VCaP (cell line): ENCODE measurements around the gene SNX14.

ENCODE experiments used
- H3K27ac ChIP-seq: fragments of 450-650 bp; 2 replicates; pipeline ENCODE4 v1.5.1; 2017
- TF ChIP-seq, protein P1 (sequence below): fragments of 450-650 bp; conservative IDR thresholded peaks from 2 replicates; pipeline ENCODE4 v1.5.1; 2017; ENCODE audit warnings: mild to moderate bottlenecking, moderate library complexity

SNX14 gene

DNA sequence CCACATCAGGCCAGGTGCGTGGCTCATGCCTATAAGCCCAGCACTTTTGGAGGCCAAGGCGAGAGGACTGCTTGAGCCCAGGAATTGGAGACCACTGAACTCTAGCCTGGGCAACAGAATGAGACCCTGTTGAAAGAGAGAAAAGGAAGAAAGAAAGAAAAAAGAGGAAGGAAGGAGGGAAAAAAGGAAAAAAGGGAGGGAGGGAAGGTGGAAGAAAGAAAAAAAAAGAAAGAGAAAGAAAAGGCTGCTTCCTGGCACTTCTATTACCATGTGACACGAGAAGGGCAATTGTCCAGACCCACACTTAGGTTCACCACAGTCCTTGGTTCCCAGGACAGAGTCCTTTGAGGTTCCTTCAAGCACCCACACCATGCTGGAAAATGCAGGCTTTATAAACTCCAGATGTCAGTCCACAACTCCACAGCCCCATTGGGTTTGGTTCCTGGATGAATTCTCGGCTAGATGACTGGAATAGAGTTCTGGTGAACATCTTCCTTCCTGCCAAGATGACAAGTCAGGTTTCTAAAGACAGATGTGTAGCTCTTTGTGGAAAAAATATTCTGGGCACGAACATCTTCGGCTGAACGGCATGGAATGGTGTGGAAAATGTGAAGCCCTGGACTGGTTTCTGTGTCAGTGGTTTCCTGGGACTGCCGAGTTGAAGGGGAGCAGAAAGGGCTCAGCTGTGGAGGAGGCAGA lies 111.3 kb downstream of the SNX14 start:
- H3K27ac ChIP-seq = no peak overlapping the region
- TF ChIP-seq, protein P1, sequence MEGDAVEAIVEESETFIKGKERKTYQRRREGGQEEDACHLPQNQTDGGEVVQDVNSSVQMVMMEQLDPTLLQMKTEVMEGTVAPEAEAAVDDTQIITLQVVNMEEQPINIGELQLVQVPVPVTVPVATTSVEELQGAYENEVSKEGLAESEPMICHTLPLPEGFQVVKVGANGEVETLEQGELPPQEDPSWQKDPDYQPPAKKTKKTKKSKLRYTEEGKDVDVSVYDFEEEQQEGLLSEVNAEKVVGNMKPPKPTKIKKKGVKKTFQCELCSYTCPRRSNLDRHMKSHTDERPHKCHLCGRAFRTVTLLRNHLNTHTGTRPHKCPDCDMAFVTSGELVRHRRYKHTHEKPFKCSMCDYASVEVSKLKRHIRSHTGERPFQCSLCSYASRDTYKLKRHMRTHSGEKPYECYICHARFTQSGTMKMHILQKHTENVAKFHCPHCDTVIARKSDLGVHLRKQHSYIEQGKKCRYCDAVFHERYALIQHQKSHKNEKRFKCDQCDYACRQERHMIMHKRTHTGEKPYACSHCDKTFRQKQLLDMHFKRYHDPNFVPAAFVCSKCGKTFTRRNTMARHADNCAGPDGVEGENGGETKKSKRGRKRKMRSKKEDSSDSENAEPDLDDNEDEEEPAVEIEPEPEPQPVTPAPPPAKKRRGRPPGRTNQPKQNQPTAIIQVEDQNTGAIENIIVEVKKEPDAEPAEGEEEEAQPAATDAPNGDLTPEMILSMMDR = no peak

GRCh38 chr6:85479208-85479607 lies 114.5 kb downstream of the SNX14 start:
- TF ChIP-seq, protein P1 = no peak
- no peak overlapping the region for H3K27ac ChIP-seq

- TF ChIP-seq, protein P1 = no peak
- no peak overlapping the region for H3K27ac ChIP-seq
Measured at GRCh38 chr6:85476532-85476931, 117.1 kb downstream of the SNX14 start.

GRCh38 chr6:85473748-85474147 lies 119.9 kb downstream of the SNX14 start:
- TF ChIP-seq, protein P1 = no peak
- H3K27ac ChIP-seq = no peak overlapping the region

DNA sequence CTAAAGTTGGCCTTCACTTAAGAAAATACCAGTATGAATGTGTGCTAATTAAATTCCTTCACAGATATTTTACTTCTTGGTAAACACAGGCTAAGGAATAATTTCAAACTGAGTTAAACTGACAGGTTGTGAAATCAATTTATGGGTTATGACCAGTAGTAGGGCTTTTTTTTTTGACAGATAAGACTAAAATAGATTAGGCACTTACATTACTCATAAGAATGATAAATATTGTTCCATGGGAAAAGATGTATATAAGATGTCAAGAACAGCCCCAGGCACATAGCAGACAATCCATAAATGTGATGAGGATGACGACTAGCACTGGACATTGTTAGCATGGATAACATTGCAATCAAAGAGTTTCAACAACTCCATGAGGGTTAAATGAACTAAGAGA lies 120.9 kb downstream of the SNX14 start:
- TF ChIP-seq, protein P1 = no peak
- H3K27ac ChIP-seq = no peak overlapping the region

GRCh38 chr6:85470023-85470410 lies 123.6 kb downstream of the SNX14 start:
- no peak overlapping the region for H3K27ac ChIP-seq
- TF ChIP-seq, protein P1 = no peak

DNA sequence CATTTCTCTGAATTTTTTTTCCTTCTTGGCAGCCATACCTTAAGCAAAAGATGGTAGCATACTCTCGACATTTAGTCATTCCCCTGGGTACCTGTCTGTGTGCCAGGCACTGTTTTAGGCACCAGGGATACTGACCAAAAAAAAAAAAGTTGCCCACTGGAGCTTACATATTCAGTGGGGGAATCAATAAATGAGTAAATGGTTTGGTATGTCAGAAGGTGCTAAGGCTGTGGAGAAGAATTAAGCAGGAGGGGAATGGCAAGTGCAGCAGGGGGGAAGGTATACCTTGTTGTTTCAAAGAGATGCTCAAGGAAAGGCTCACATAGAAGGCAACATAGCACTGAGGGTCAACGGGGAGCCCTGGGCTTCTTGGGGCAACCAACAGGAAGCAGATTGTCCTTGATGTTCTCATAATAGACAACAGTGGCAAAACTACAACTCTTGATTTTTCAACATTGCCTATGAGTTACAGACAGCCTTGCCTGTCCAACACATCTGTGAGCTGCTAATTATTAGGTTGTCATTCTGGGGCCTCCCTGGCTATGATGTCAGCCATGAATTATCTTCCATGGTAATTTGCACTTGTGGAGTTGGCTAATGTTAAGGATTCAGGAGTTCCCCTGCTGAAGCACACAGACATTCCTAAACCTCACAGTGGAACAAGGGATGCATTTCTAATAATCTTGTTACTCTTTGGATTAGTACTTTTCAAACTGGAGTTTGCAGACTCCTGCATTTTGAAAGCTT lies 124.2 kb downstream of the SNX14 start:
- no peak overlapping the region for H3K27ac ChIP-seq
- TF ChIP-seq, protein P1 = no peak
